Measurements from ENCODE around the gene CYB5R3. TPM values are rescaled to one million over a fixed set of nuclear protein-coding genes. Genes with fewer than 3 reads are reported as not detected.
"Not testable (repeated sequence)": the region's sequence is repeated elsewhere in the genome, so short reads cannot be mapped to it uniquely, and the experiment has no call there.

The CYB5R3 gene
- total and polyA plus RNA-seq, 2 donors (not counting 1 experiment from before 2014, with no cell fraction given), result 82.1 to 298 TPM

- peak overlapping the region; percentile 13 to 43 (median 25) for H3K4me3 ChIP-seq (replicated peaks in 1 of 4; ENCODE audit: control extremely low read depth in 1 of 4, insufficient read depth in 1 of 4, low read depth in 3 of 4, low read length in 4 of 4)
- H3K27me3 ChIP-seq (ENCODE audit: control insufficient read depth, insufficient read depth, low read length), result no peaks in the 10 kb centered on the region
- H3K27ac ChIP-seq (ENCODE audit: insufficient read depth, low read length), result peak overlapping the region; percentile 56
- TF ChIP-seq EZH2 (IDR thresholded peaks at IDR 0.05; ENCODE audit: low read length, missing control alignments), result no peak
- no peak for TF ChIP-seq CTCF (conservative IDR thresholded peaks at IDR 0.05 in 1 of 2, IDR thresholded peaks at IDR 0.05 in 1 of 2; ENCODE audit: low read depth in 1 of 2, low read length in 2 of 2)
- H3K9me3 ChIP-seq (ENCODE audit: control insufficient read depth, insufficient read depth, low read depth, low read length), result no peaks in the 10 kb centered on the region
- DNase-seq (ENCODE audit: low read depth in 2 of 2), result peak; percentile 64 to 78
- H3K4me1 ChIP-seq (ENCODE audit: control insufficient read depth, extremely low read depth, insufficient read depth, low read length), result peaks cover 35% of the 10 kb centered on the region
- peaks cover 86% of the 10 kb centered on the region for H3K79me2 ChIP-seq (ENCODE audit: control insufficient read depth, insufficient read depth, low read length)
- H2AFZ ChIP-seq (ENCODE audit: low read length), result no peak overlapping the region
- peak overlapping the region; percentile 92 for H3K4me2 ChIP-seq (ENCODE audit: extremely low read depth, insufficient read depth, low read length)
- H4K20me1 ChIP-seq (ENCODE audit: control insufficient read depth, extremely low read depth, insufficient read depth, low read length), result no peaks in the 10 kb centered on the region
- H3K36me3 ChIP-seq (ENCODE audit: control insufficient read depth, insufficient read depth, low read length), result no peaks in the 10 kb centered on the region
- no peak overlapping the region for H3K9ac ChIP-seq (ENCODE audit: insufficient read depth, low read length)
These were observed 40.3 kb downstream of the CYB5R3 start for GRCh38 chr22:42608823-42609361.

GRCh38 chr22:42608136-42608822 lies 40.9 kb downstream of the CYB5R3 start:
- Histone ChIP-seq H3K27me3 (ENCODE audit: control insufficient read depth, insufficient read depth, low read length) (no peaks in the 10 kb centered on the region), H2AFZ (ENCODE audit: low read length) (no peak overlapping the region), H3K9me3 (ENCODE audit: control insufficient read depth, insufficient read depth, low read depth, low read length) (no peaks in the 10 kb centered on the region), H3K36me3 (ENCODE audit: control insufficient read depth, insufficient read depth, low read length) (no peaks in the 10 kb centered on the region), H4K20me1 (ENCODE audit: control insufficient read depth, extremely low read depth, insufficient read depth, low read length) (no peaks in the 10 kb centered on the region), H3K4me1 (ENCODE audit: control insufficient read depth, extremely low read depth, insufficient read depth, low read length) (peaks cover 35% of the 10 kb centered on the region), H3K4me3 (replicated peaks in 1 of 4; ENCODE audit: control extremely low read depth in 1 of 4, insufficient read depth in 1 of 4, low read depth in 3 of 4, low read length in 4 of 4) (peak overlapping the region; percentile 13 to 43 (median 25)), H3K79me2 (ENCODE audit: control insufficient read depth, insufficient read depth, low read length) (peaks cover 86% of the 10 kb centered on the region), H3K9ac (ENCODE audit: insufficient read depth, low read length) (no peak overlapping the region), H3K4me2 (ENCODE audit: extremely low read depth, insufficient read depth, low read length) (peak overlapping the region; percentile 92), H3K27ac (ENCODE audit: insufficient read depth, low read length) (peak overlapping the region; percentile 56)
- peak in 1 of 2 donors; percentile 52 for DNase-seq (ENCODE audit: low read depth in 2 of 2)
- no peak for TF ChIP-seq EZH2 (IDR thresholded peaks at IDR 0.05; ENCODE audit: low read length, missing control alignments)
- TF ChIP-seq CTCF (conservative IDR thresholded peaks at IDR 0.05 in 1 of 2, IDR thresholded peaks at IDR 0.05 in 1 of 2; ENCODE audit: low read depth in 1 of 2, low read length in 2 of 2), result no peak

GRCh38 chr22:42607641-42608040 lies 41.6 kb downstream of the CYB5R3 start:
- not testable (repeated sequence) for H2AFZ ChIP-seq (ENCODE audit: low read length); DNase-seq (ENCODE audit: low read depth in 2 of 2); H3K27ac ChIP-seq (ENCODE audit: insufficient read depth, low read length); H3K9ac ChIP-seq (ENCODE audit: insufficient read depth, low read length); H3K36me3 ChIP-seq (ENCODE audit: control insufficient read depth, insufficient read depth, low read length); H3K9me3 ChIP-seq (ENCODE audit: control insufficient read depth, insufficient read depth, low read depth, low read length); H3K27me3 ChIP-seq (ENCODE audit: control insufficient read depth, insufficient read depth, low read length); H3K4me3 ChIP-seq (replicated peaks in 1 of 4; ENCODE audit: control extremely low read depth in 1 of 4, insufficient read depth in 1 of 4, low read depth in 3 of 4, low read length in 4 of 4); H3K4me2 ChIP-seq (ENCODE audit: extremely low read depth, insufficient read depth, low read length); H4K20me1 ChIP-seq (ENCODE audit: control insufficient read depth, extremely low read depth, insufficient read depth, low read length)
- Histone ChIP-seq H3K79me2 (ENCODE audit: control insufficient read depth, insufficient read depth, low read length) (peaks cover 85% of the 10 kb centered on the region), H3K4me1 (ENCODE audit: control insufficient read depth, extremely low read depth, insufficient read depth, low read length) (peaks cover 30% of the 10 kb centered on the region)
